OCI-LY7 (cell line): Measurements from ENCODE around the gene ATP11C.

Source experiments
- EZH2phosphoT487 ChIP-seq: fragments of 200-600 bp; sonication (generic); IDR thresholded peaks from 2 replicates; pipeline ENCODE4 v1.6.1; 2018; ENCODE audit warnings: low read depth, borderline replicate concordance, mild to moderate bottlenecking, mixed run types, antibody characterized with exemption, low read length, moderate library complexity, mixed read lengths
- TF ChIP-seq, protein P1 (sequence below): fragments of 200-600 bp; sonication (generic); conservative IDR thresholded peaks from 2 replicates; pipeline ENCODE4 v1.5.1; 2014; ENCODE audit warnings: mild to moderate bottlenecking, antibody characterized with exemption, low read length, moderate library complexity, mixed read lengths

DNA sequence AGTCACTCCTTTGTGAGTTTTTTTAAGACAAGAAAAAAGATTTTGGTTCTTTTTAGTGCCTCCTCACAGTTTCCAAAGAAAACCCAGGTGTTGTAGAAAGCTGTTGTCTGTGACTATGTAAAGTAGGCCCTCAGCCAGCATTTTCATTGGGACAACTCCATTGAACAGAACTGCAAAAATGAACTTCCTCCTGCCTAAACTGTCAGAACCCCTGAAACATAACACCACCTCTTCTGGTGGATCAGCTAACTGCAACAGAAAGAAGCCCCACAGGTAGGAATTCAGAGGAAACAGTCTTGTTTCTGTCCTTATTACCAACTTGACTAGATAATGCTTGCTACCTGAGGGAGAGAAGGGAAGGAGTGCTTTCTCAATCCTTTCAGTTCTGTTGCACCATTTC, 3.4 kb upstream of the ATP11C start:
- TF ChIP-seq, protein P1, sequence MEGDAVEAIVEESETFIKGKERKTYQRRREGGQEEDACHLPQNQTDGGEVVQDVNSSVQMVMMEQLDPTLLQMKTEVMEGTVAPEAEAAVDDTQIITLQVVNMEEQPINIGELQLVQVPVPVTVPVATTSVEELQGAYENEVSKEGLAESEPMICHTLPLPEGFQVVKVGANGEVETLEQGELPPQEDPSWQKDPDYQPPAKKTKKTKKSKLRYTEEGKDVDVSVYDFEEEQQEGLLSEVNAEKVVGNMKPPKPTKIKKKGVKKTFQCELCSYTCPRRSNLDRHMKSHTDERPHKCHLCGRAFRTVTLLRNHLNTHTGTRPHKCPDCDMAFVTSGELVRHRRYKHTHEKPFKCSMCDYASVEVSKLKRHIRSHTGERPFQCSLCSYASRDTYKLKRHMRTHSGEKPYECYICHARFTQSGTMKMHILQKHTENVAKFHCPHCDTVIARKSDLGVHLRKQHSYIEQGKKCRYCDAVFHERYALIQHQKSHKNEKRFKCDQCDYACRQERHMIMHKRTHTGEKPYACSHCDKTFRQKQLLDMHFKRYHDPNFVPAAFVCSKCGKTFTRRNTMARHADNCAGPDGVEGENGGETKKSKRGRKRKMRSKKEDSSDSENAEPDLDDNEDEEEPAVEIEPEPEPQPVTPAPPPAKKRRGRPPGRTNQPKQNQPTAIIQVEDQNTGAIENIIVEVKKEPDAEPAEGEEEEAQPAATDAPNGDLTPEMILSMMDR, result peak; percentile 49
- no peak for TF ChIP-seq EZH2phosphoT487
